OCI-LY3 (cell line): ENCODE results near the gene LHPP.

Experiments used
- EZH2phosphoT487 ChIP-seq: fragments of 200-600 bp; shearing (Covaris generic); IDR thresholded peaks from 2 replicates; pipeline ENCODE4 v1.6.1; 2018; ENCODE audit warnings: antibody characterized with exemption, mixed run types, low read depth
- TF ChIP-seq, protein P1 (sequence below): fragments of 200-600, 300-600 bp; sonication (generic); IDR thresholded peaks from 2 replicates; pipeline ENCODE4 v1.5.1; 2014; ENCODE audit warnings: antibody characterized with exemption, low read length, low read depth

DNA sequence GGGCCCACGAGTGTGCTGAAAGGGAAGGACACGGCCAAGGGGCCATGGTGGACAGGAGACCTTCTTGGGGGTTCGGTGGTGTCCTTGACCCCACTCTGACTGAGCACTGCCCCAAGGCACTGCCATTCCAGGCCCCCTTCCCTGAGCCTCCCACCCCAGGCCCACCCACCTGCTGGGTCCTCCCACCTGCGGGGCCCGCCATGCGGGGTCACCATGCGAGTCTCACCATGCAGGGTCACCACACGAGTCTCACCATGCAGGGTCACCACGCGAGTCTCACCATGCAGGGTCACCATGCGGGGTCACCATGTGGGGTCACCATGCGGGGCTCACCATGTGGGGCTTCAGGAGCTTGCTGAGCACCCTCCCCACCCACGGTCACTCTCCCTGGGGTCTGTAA is 76.3 kb downstream of the LHPP start:
- TF ChIP-seq, protein P1, sequence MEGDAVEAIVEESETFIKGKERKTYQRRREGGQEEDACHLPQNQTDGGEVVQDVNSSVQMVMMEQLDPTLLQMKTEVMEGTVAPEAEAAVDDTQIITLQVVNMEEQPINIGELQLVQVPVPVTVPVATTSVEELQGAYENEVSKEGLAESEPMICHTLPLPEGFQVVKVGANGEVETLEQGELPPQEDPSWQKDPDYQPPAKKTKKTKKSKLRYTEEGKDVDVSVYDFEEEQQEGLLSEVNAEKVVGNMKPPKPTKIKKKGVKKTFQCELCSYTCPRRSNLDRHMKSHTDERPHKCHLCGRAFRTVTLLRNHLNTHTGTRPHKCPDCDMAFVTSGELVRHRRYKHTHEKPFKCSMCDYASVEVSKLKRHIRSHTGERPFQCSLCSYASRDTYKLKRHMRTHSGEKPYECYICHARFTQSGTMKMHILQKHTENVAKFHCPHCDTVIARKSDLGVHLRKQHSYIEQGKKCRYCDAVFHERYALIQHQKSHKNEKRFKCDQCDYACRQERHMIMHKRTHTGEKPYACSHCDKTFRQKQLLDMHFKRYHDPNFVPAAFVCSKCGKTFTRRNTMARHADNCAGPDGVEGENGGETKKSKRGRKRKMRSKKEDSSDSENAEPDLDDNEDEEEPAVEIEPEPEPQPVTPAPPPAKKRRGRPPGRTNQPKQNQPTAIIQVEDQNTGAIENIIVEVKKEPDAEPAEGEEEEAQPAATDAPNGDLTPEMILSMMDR = no peak
- TF ChIP-seq EZH2phosphoT487 = no peak
